Esophagus muscularis mucosa (tissue), 3 donors: Measurements from ENCODE around the gene C11orf97.

Experiments used
- POLR2A ChIP-seq: fragments of 450-650 bp; IDR thresholded peaks from one replicate; pipeline ENCODE4 v1.6.1; 2017; ENCODE audit warnings: antibody characterized with exemption, moderate library complexity, mild to moderate bottlenecking, low read depth
- TF ChIP-seq, protein P1 (sequence below), 3 experiments: fragments of 200-600 bp in 2 of 3; fragments of 450-650 bp in 1 of 3; sonication (generic) in 2 of 3; IDR thresholded peaks; one replicate each; pipeline ENCODE4 v1.5.1; 2017 to 2019; ENCODE audit warnings: antibody characterized with exemption in 3 of 3, mild to moderate bottlenecking in 2 of 3, moderate library complexity in 1 of 3

DNA sequence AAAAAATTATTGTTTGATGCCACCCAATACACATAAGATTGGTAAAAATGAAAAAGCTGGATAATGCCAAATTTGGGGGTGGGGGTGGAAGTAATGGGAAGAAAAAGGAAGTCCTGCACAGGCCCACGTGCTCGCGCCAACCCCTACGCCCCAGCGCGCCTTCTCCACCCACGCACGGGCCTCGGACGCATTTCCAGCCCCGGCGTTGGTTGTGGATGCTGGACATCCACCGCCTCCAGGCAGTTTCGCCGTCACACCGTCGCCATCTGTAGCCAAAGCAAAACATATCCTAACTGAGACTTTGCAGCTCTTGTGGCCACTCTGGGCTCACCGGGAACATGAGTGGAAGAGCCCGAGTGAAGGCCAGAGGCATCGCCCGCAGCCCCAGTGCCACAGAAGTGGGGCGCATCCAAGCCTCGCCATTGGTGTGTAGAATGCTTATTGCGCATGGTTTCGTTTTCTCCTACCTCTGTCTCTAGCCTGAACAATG lies 55.0 kb downstream of the C11orf97 start, which contains the start of gene PIWIL4:
- TF ChIP-seq, protein P1, sequence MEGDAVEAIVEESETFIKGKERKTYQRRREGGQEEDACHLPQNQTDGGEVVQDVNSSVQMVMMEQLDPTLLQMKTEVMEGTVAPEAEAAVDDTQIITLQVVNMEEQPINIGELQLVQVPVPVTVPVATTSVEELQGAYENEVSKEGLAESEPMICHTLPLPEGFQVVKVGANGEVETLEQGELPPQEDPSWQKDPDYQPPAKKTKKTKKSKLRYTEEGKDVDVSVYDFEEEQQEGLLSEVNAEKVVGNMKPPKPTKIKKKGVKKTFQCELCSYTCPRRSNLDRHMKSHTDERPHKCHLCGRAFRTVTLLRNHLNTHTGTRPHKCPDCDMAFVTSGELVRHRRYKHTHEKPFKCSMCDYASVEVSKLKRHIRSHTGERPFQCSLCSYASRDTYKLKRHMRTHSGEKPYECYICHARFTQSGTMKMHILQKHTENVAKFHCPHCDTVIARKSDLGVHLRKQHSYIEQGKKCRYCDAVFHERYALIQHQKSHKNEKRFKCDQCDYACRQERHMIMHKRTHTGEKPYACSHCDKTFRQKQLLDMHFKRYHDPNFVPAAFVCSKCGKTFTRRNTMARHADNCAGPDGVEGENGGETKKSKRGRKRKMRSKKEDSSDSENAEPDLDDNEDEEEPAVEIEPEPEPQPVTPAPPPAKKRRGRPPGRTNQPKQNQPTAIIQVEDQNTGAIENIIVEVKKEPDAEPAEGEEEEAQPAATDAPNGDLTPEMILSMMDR (IDR thresholded peaks at IDR 0.05), result no peak
- TF ChIP-seq POLR2A, result no peak
